HFFc6 (cell line): ENCODE results near the gene NEAT1. TPM values are rescaled to one million over a fixed set of nuclear protein-coding genes. Genes with fewer than 3 reads are reported as not detected.

Experiments
- DNase-seq: peaks from one replicate; pipeline ENCODE4 v3.0.0-alpha.2; 2018
- H3K27ac Mint-ChIP-seq: 2 replicates; pipeline ENCODE4 v1.8.0; 2020; ENCODE audit warnings: mild to moderate bottlenecking, mixed read lengths
- H3K27me3 Mint-ChIP-seq: 2 replicates; pipeline ENCODE4 v1.8.0; 2021; ENCODE audit warnings: mild to moderate bottlenecking, moderate library complexity, mixed read lengths; ENCODE audit not compliant: insufficient read depth
- H3K36me3 Mint-ChIP-seq: 2 replicates; pipeline ENCODE4 v1.8.0; 2021; ENCODE audit warnings: low read depth, mixed read lengths
- H3K4me1 Mint-ChIP-seq: 2 replicates; pipeline ENCODE4 v1.8.0; 2020; ENCODE audit warnings: low read depth, mixed read lengths
- H3K4me3 Mint-ChIP-seq: 2 replicates; pipeline ENCODE4 v1.8.0; 2020; ENCODE audit warnings: mild to moderate bottlenecking, moderate library complexity, mixed read lengths
- H3K9me3 Mint-ChIP-seq: 2 replicates; pipeline ENCODE4 v1.8.0; 2020; ENCODE audit warnings: mild to moderate bottlenecking, mixed read lengths
- total RNA-seq, 6 experiments: library from RNA; stranded (reverse); fragmentation: NEBNext Ultra II Directional; extraction: Animal tissue kit (Norgen Biotek cat#: 25700); gene quantifications; 2 replicates in 1 of 6; 3 replicates in 5 of 6; pipeline ENCODE4 v1.2.3, GENCODE V29; 2021
- TF ChIP-seq, protein P1 (sequence below): fragments of 200-600 bp; sonication (generic); IDR thresholded peaks from 2 replicates; pipeline ENCODE4 v1.5.0; 2021; ENCODE audit warnings: antibody characterized with exemption, mild to moderate bottlenecking

The NEAT1 gene
- total RNA-seq, 6 experiments from 2014 or later = 185 to 250 (median 213) TPM

DNA sequence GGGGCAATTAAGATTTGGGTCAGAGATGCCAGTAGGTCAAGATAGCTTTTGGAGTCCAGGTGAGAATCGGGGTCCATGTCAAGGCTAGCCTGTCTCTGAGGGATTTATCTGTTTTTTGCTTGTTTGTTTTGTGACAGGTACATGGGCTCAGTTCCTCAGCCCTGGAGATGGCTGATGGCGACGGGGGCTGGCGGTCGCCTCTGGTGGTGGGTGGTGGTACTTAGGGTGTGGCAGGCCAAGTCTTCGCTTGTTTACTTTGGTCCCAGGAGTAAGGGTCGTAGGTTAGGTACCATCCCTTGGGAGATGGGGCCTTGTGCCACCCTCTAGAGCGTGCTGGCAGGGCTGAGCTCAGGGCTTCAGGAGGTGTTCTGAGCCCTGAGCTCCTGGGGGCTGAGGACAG lies 44.8 kb upstream of the NEAT1 start:
- no peak overlapping the region for H3K27ac Mint-ChIP-seq
- no peaks in the 10 kb centered on the region for H3K27me3 Mint-ChIP-seq
- H3K9me3 Mint-ChIP-seq = no peaks in the 10 kb centered on the region
- no peak overlapping the region for H3K4me3 Mint-ChIP-seq
- TF ChIP-seq, protein P1, sequence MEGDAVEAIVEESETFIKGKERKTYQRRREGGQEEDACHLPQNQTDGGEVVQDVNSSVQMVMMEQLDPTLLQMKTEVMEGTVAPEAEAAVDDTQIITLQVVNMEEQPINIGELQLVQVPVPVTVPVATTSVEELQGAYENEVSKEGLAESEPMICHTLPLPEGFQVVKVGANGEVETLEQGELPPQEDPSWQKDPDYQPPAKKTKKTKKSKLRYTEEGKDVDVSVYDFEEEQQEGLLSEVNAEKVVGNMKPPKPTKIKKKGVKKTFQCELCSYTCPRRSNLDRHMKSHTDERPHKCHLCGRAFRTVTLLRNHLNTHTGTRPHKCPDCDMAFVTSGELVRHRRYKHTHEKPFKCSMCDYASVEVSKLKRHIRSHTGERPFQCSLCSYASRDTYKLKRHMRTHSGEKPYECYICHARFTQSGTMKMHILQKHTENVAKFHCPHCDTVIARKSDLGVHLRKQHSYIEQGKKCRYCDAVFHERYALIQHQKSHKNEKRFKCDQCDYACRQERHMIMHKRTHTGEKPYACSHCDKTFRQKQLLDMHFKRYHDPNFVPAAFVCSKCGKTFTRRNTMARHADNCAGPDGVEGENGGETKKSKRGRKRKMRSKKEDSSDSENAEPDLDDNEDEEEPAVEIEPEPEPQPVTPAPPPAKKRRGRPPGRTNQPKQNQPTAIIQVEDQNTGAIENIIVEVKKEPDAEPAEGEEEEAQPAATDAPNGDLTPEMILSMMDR = 0 out of 2 replicates have a peak, but pooled peaks have one; percentile 17
- peaks cover 14% of the 10 kb centered on the region for H3K4me1 Mint-ChIP-seq
- DNase-seq = no peak
- H3K36me3 Mint-ChIP-seq = no peaks in the 10 kb centered on the region

DNA sequence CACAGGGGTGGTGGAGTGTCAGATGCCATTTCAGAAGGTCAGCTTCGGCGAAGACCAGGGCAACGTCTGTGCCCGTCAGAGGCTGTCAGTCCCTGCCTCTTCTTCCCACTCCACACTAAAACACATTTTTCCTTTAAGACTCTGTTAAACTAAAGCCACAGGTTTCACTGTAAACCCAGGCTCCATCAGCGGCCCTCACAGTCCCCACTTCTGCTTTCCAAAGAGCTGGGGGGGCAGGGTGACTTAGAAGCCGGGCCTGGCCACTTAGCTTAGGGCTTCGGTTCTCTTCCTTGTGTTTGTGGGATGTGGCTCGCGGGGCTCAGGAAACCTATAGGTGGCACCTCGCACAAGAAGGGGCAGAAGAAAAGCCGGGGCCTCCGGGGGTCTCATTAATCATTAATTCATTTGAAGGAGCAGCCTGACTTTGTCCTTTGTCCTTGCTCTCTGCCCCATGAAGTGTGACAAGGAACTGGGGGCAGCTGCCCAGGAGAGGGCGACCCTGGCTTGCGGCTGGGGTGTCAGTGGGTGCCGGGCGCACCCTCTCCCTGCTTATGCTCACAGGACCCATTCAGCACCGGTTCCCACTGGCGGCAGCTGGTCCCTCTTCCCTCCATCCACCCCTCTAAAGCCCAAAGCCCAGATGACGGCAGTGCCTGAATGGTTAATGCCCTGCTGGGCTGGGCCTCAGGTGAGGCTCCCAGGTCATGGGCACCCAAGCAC lies 44.2 kb upstream of the NEAT1 start:
- Mint-ChIP-seq H3K27me3 (no peaks in the 10 kb centered on the region), H3K4me1 (peaks cover 20% of the 10 kb centered on the region), H3K36me3 (no peaks in the 10 kb centered on the region), H3K9me3 (no peaks in the 10 kb centered on the region), H3K27ac (no peak overlapping the region), H3K4me3 (no peak overlapping the region)
- TF ChIP-seq, protein P1 = no peak
- DNase-seq = no peak

DNA sequence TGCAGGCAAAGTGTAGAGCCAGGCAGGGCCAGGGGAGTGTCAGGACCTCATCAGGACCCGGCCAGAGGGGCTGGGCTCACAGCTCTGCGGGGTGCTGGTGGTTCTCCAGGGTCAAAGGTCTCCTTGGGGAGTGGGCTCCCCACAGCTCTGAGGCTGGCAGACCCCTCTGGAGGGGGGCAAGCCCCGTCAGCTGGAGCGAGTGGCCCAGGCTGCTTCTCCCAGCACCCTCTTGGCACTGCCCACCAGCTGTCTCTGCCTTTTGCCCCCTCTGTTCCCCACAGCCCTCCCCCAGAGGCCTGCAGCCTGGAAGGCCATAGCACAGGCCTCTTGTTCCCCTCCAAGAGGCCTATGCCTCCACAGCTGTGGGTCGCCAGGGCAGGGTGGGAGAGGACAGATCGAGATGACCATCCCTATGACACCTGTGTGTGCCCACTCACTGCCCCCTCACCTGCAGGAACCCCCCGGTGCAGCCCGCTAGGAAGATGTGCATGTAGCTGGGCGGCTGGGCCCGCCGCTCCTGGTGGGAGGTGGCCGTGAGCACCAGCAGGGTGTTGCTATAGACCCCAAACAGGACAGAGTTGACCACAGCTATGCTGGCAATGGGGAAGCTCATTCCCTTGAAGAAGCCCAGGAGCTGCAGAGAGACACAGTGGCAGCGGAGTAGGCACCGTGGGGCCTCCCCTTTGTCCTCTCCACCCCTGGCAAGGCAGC lies 43.5 kb upstream of the NEAT1 start:
- no peak for DNase-seq
- Mint-ChIP-seq H3K27ac (no peak overlapping the region), H3K4me1 (peaks cover 27% of the 10 kb centered on the region), H3K36me3 (no peaks in the 10 kb centered on the region), H3K27me3 (no peaks in the 10 kb centered on the region), H3K9me3 (no peaks in the 10 kb centered on the region), H3K4me3 (no peak overlapping the region)
- TF ChIP-seq, protein P1 = no peak

DNA sequence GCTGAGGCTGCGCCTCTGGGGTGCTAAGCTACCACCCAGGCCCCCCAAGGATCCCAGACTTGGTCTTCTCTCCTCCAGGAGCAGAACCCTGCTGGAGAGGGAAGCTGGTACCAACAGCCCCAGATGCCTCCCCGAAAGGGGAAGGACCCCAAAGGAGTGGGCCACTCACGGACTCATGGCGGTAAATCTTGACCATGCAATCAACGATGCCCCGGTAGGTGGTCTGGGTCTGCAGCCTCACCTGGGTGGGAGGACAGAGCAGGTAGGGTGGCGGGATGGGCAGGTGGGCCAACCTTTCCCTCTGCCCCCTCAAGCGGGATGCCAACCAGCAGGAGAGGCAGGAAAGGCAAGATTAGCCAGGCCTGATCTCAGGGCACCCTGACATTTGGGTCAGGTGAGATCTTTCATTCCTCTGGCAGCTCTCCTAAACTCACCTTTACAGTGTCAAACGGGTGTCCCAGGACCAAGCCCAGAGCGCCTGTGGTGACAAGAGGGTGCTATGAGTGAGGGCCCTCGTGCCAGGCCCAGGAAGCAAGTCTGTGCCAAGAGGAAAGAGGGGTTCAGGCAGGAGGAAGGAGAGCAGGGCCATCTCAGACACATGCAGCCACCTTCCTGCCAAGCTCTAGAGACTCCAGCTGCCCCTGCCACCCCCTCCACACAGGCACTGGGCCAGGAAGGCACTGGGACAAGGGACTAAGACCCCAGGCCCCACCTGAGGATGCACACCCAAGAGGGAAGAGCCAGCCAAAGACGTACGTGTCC lies 42.7 kb upstream of the NEAT1 start:
- Mint-ChIP-seq H3K4me1 (peaks cover 35% of the 10 kb centered on the region), H3K27me3 (no peaks in the 10 kb centered on the region), H3K36me3 (no peaks in the 10 kb centered on the region), H3K9me3 (no peaks in the 10 kb centered on the region), H3K4me3 (no peak overlapping the region), H3K27ac (0 out of 2 replicates have a peak overlapping the region, but pooled peaks have one; percentile 40)
- TF ChIP-seq, protein P1 = no peak
- no peak for DNase-seq

DNA sequence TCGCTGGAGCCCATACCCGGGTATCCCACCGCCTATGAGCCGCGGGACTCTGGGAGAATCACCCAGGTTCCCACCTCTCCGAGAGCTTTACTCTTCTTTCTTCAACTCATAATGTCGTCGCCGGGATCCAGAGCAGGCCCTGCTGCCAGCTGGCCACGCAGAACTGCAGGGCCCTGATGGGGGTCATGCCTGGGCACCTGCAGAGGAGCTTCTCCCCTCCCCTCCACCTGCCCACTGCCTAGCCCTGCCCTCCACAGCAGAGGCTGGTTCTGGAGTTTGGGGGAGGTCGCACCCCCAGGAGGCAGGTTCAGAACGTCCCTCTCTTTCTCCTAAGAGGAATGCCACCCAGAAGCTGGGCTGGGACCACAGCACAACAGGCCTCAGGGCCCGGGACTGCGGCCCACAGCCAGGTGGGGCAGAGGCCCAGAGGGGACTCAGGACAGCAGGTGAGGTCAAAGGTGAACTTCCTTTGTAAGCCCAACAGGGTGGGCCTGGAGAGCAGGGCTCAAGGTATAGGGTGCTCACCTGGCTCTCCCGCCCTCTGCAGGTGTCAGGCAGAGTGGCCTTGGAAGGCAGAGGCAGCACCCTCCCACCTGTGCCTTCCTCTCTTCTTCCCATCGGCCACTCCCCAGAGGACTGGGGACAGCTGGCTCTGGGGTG lies 42.0 kb upstream of the NEAT1 start:
- no peaks in the 10 kb centered on the region for H3K27me3 Mint-ChIP-seq
- 0 out of 2 replicates have a peak overlapping the region, but pooled peaks have one; percentile 40 for H3K27ac Mint-ChIP-seq
- no peaks in the 10 kb centered on the region for H3K9me3 Mint-ChIP-seq
- DNase-seq = no peak
- no peaks in the 10 kb centered on the region for H3K36me3 Mint-ChIP-seq
- TF ChIP-seq, protein P1 = 0 out of 2 replicates have a peak, but pooled peaks have one; percentile 12
- H3K4me1 Mint-ChIP-seq = peaks cover 42% of the 10 kb centered on the region
- no peak overlapping the region for H3K4me3 Mint-ChIP-seq
